Muscle layer of colon (tissue), 2 donors: ENCODE data around the gene C2orf81.

ENCODE experiments used
- H3K27ac ChIP-seq: one replicate; pipeline ENCODE4 v1.7.0; 2013; ENCODE audit warnings: low read depth, mild to moderate bottlenecking, low read length, moderate library complexity
- H3K27me3 ChIP-seq, 2 donors: one replicate each; pipeline ENCODE4 v1.7.0; 2013; ENCODE audit warnings: low read length in 2 of 2, mild to moderate bottlenecking in 2 of 2; ENCODE audit not compliant: insufficient read depth in 2 of 2, control insufficient read depth in 1 of 2
- H3K36me3 ChIP-seq: one replicate; pipeline ENCODE4 v1.7.0; 2013; ENCODE audit warnings: mild to moderate bottlenecking, low read length; ENCODE audit not compliant: insufficient read depth
- H3K4me1 ChIP-seq: one replicate; pipeline ENCODE4 v1.7.0; 2013; ENCODE audit warnings: mild to moderate bottlenecking, low read length; ENCODE audit not compliant: insufficient read depth
- H3K4me3 ChIP-seq, 2 donors: one replicate each; pipeline ENCODE4 v1.7.0; 2013; ENCODE audit warnings: low read length in 2 of 2, low read depth in 1 of 2, mild to moderate bottlenecking in 1 of 2, moderate library complexity in 1 of 2
- H3K9ac ChIP-seq: one replicate; pipeline ENCODE4 v1.7.0; 2013; ENCODE audit warnings: low read length
- H3K9me3 ChIP-seq: one replicate; pipeline ENCODE4 v1.7.0; 2013; ENCODE audit warnings: mild to moderate bottlenecking, low read length
- donor health status: abdominal sarcoma.
- donor health status: Adenocarcinoma of cecum.

C2orf81 gene

GRCh38 chr2:74364533-74365505, 56.6 kb downstream of the C2orf81 start:
- Histone ChIP-seq H3K4me1 (no peaks in the 10 kb centered on the region), H3K4me3 (no peak overlapping the region), H3K9ac (no peak overlapping the region), H3K27ac (no peak overlapping the region), H3K36me3 (peaks cover 99% of the 10 kb centered on the region), H3K27me3 (no peaks in the 10 kb centered on the region), H3K9me3 (no peaks in the 10 kb centered on the region)
